Tibial nerve (tissue), 4 donors: ENCODE data around the gene HEATR9. TPM values are rescaled to one million over a fixed set of nuclear protein-coding genes. Genes with fewer than 3 reads are reported as not detected.

ENCODE experiments used
- DNase-seq, 2 donors: peaks; one replicate each; pipeline ENCODE4 v3.0.0-alpha.2; 2019; ENCODE audit warnings: low spot score in 2 of 2
- H3K27ac ChIP-seq, 4 donors: fragments of 200-600 bp; sonication (generic) in 3 of 4; one replicate each; pipeline ENCODE4 v1.5.1; 2017 to 2019; ENCODE audit warnings: mild to moderate bottlenecking in 1 of 4
- H3K27me3 ChIP-seq, 2 donors: fragments of 200-600 bp; sonication (generic) in 1 of 2; one replicate each; pipeline versions ENCODE4 v1.5.1 to v1.6.0; 2017 to 2019
- H3K36me3 ChIP-seq, 3 donors: fragments of 200-600 bp; sonication (generic); one replicate each; pipeline ENCODE4 v1.5.1; 2018 to 2019
- H3K4me1 ChIP-seq, 4 donors: fragments of 200-600 bp; sonication (generic) in 3 of 4; one replicate each; pipeline ENCODE4 v1.5.1; 2017 to 2019
- H3K4me3 ChIP-seq, 4 donors: fragments of 200-600 bp; sonication (generic) in 3 of 4; one replicate each; pipeline ENCODE4 v1.5.1; 2017 to 2019; ENCODE audit warnings: mild to moderate bottlenecking in 1 of 4, moderate library complexity in 1 of 4
- H3K9me3 ChIP-seq, 4 donors: fragments of 200-600 bp; sonication (generic) in 3 of 4; one replicate each; pipeline ENCODE4 v1.5.1; 2017 to 2019
- EP300 ChIP-seq, 2 donors: sonication (generic); formaldehyde crosslinking; IDR thresholded peaks; one replicate each; pipeline ENCODE4 v1.6.1; 2017; ENCODE audit warnings: antibody characterized with exemption in 2 of 2, mild to moderate bottlenecking in 1 of 2
- POLR2A ChIP-seq, 2 donors: fragments of 450-650 bp; IDR thresholded peaks; one replicate each; pipeline ENCODE4 v1.6.1; 2017; ENCODE audit warnings: antibody characterized with exemption in 2 of 2, mild to moderate bottlenecking in 2 of 2, moderate library complexity in 2 of 2
- WGBS, 2 donors: methylation state at CpG; one replicate each; pipeline ENCODE4 v1.1.5; 2018; 5-methylcytosine and 5-hydroxymethylcytosine counted together
- total RNA-seq, 4 donors: library from RNA; depleted of rRNA; stranded (reverse); fragments of >200 nt; gene quantifications; one replicate each; pipeline ENCODE4 v1.1.0, GENCODE V29; 2016
- TF ChIP-seq, protein P1 (sequence below), 5 experiments: fragments of 200-600 bp in 3 of 5; fragments of 450-650 bp in 2 of 5; sonication (generic) in 3 of 5; IDR thresholded peaks; one replicate each; pipeline ENCODE4 v1.5.1; 2016 to 2019; ENCODE audit warnings: antibody characterized with exemption in 5 of 5, mild to moderate bottlenecking in 3 of 5, moderate library complexity in 2 of 5

HEATR9 gene
- total RNA-seq, 4 donors from 2014 or later: not detected

DNA sequence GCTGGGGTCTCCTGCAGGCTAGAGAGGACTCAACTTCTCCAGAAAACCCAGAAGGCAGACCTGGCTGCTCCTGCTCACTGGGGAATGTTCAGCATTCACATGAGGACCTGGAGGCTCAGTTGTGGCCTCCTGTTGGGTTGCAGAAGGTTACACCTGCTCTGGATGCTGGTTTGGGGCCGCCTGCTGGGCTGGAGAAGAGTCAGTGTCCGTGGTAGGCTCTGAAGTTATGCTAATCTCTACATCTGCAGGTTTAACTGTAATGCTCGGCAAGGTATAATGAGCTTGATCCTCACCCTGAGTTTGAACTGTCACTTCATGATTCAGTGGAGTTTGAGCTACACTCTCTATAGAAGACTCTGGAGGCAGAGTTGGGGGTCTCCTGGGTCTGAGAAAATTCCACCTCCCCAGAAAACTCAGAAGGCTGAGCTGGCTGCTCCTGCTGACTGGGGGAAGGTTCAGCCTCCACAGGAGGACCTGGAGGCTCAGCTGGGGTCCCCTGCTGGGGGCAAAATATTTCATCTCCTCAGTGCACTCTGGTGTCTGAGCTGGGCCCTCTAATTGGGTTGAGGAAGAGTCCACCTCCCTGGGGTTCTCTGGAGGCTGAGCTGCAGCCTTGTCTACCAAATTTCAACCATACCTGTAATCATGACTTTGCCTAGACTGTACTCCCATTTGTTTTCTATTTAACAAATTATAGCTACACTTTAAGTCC lies 38.4 kb upstream of the HEATR9 start:
- H3K36me3 ChIP-seq: no peaks in the 10 kb centered on the region
- H3K4me1 ChIP-seq: no peaks in the 10 kb centered on the region
- no peak for DNase-seq
- no peak overlapping the region for H3K27ac ChIP-seq
- no peak overlapping the region for H3K4me3 ChIP-seq
- 62 to 71% methylated on average over 2 to 3 of the region's 3 CpGs for WGBS, 2 donors
- H3K9me3 ChIP-seq: no peaks in the 10 kb centered on the region
- H3K27me3 ChIP-seq: no peaks in the 10 kb centered on the region
- TF ChIP-seq POLR2A (IDR thresholded peaks at IDR 0.05) (no peak), EP300 (IDR thresholded peaks at IDR 0.05) (no peak)
- TF ChIP-seq, protein P1, sequence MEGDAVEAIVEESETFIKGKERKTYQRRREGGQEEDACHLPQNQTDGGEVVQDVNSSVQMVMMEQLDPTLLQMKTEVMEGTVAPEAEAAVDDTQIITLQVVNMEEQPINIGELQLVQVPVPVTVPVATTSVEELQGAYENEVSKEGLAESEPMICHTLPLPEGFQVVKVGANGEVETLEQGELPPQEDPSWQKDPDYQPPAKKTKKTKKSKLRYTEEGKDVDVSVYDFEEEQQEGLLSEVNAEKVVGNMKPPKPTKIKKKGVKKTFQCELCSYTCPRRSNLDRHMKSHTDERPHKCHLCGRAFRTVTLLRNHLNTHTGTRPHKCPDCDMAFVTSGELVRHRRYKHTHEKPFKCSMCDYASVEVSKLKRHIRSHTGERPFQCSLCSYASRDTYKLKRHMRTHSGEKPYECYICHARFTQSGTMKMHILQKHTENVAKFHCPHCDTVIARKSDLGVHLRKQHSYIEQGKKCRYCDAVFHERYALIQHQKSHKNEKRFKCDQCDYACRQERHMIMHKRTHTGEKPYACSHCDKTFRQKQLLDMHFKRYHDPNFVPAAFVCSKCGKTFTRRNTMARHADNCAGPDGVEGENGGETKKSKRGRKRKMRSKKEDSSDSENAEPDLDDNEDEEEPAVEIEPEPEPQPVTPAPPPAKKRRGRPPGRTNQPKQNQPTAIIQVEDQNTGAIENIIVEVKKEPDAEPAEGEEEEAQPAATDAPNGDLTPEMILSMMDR (IDR thresholded peaks at IDR 0.05): no peak

DNA sequence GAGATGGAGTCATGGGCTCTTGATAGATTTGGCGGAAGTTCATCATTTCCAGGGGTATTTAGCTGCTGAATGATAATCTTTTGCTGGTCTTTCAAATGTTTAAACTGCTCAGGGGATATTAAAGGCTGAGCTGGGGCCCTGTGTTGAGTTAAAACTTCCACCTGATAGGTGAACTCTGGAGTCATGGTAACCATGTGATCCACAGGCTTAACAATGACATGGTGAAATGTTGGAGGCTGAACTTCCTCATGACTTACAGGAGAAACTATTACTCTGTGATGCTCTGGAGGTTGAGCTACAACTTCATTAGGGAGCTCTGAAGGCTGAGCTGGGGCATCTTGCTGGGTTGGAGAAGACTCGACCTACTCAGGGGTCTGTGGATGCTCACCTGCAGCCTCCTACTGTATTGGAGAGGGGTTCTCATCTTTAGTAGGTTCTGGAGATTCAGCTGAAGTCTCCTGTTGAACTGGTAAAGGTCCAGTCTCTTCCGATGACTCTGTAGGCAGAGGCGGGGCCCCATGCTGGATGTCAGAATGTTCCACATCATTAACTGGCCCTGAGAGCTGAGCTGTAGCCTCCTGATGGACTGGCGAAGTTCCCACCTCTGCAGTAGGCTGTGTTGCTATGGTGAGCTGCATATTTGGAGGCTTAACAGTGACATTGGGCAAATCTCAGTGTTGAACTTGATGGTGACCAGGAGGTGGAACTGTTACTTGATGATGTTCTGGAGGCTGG lies 37.7 kb upstream of the HEATR9 start:
- H3K4me1 ChIP-seq: no peaks in the 10 kb centered on the region
- H3K9me3 ChIP-seq: no peaks in the 10 kb centered on the region
- H3K27me3 ChIP-seq: no peaks in the 10 kb centered on the region
- H3K4me3 ChIP-seq: no peak overlapping the region
- H3K36me3 ChIP-seq: no peaks in the 10 kb centered on the region
- TF ChIP-seq POLR2A (IDR thresholded peaks at IDR 0.05) (no peak), EP300 (IDR thresholded peaks at IDR 0.05) (no peak)
- TF ChIP-seq, protein P1 (IDR thresholded peaks at IDR 0.05): no peak
- no peak overlapping the region for H3K27ac ChIP-seq
- no peak for DNase-seq
- WGBS, 2 donors: 88 to 91% methylated on average over 5 of the region's 5 CpGs

DNA sequence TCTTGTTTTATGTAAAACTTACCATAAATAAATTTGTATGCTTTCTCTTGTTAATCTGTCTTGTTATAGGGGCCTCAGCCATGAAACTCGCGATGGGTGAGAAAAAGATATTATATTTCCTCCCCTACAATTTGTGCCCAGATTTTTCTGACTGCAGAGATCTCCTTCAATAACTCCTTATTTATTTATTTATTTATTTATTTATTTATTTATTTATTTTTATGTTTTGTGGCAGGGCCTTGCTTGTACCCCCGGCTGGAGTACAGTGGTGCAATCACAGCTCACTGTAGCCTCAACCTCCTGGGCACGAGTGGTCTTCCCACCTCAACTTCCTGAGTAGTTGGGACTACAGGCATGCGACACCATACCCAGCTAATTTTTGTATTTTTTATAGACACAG lies 34.8 kb upstream of the HEATR9 start:
- no peaks in the 10 kb centered on the region for H3K36me3 ChIP-seq
- H3K27me3 ChIP-seq: no peaks in the 10 kb centered on the region
- TF ChIP-seq, protein P1 (IDR thresholded peaks at IDR 0.05): no peak
- no peak for TF ChIP-seq EP300 (IDR thresholded peaks at IDR 0.05)
- TF ChIP-seq POLR2A (IDR thresholded peaks at IDR 0.05): no peak
- H3K4me1 ChIP-seq: no peaks in the 10 kb centered on the region
- H3K4me3 ChIP-seq: no peak overlapping the region
- WGBS, 2 donors: 92 to 94% methylated on average over 5 of the region's 5 CpGs
- H3K27ac ChIP-seq: no peak overlapping the region
- no peak for DNase-seq
- H3K9me3 ChIP-seq: no peaks in the 10 kb centered on the region

- no peak overlapping the region for H3K4me3 ChIP-seq
- no peaks in the 10 kb centered on the region for H3K9me3 ChIP-seq
- H3K4me1 ChIP-seq: no peaks in the 10 kb centered on the region
- no peak for DNase-seq
- H3K27me3 ChIP-seq: no peaks in the 10 kb centered on the region
- H3K36me3 ChIP-seq: no peaks in the 10 kb centered on the region
- TF ChIP-seq EP300 (IDR thresholded peaks at IDR 0.05): no peak
- TF ChIP-seq, protein P1 (IDR thresholded peaks at IDR 0.05): no peak
- TF ChIP-seq POLR2A (IDR thresholded peaks at IDR 0.05): no peak
- no peak overlapping the region for H3K27ac ChIP-seq
- WGBS, 2 donors: 90% methylated on average over 9 of the region's 9 CpGs
Measured at GRCh38 chr17:35901631-35902175, 33.0 kb upstream of the HEATR9 start.
